SK-N-SH treated with all-trans-retinoic acid at 6 μM for 48 hours (cell line): ENCODE results near the gene CLPTM1L.

Experiments used
- ATAC-seq: fragments of 200-7000 bp; cut with Tn5 transposase; 3 replicates; pipeline ENCODE4 v1.9.1; 2020; ENCODE audit warnings: mild to moderate bottlenecking, moderate library complexity
- ARNTL ChIP-seq: fragments of 450-650 bp; formaldehyde crosslinking; IDR thresholded peaks from 2 replicates; pipeline ENCODE4 v1.5.0; 2020; ENCODE audit warnings: low read depth, mild to moderate bottlenecking, moderate library complexity, borderline replicate concordance
- BACH2 ChIP-seq: fragments of 250-450 bp; sonication (Bioruptor Pico); IDR thresholded peaks from 2 replicates; pipeline ENCODE4 v1.9.0; 2021; ENCODE audit warnings: mild to moderate bottlenecking, borderline replicate concordance
- CSDC2 ChIP-seq: fragments of 250-450 bp; sonication (Bioruptor Pico); IDR thresholded peaks from 2 replicates; pipeline ENCODE4 v1.5.0; 2020; ENCODE audit warnings: mild to moderate bottlenecking, moderate library complexity
- OSR1 ChIP-seq: fragments of 250-450 bp; sonication (Bioruptor Pico); IDR thresholded peaks from 2 replicates; pipeline ENCODE4 v1.8.0; 2022; ENCODE audit warnings: moderate library complexity, mild to moderate bottlenecking, inconsistent platforms
- PATZ1 ChIP-seq: fragments of 250-450 bp; sonication (Bioruptor Pico); IDR thresholded peaks from 2 replicates; pipeline ENCODE4 v1.8.0; 2020; ENCODE audit warnings: mild to moderate bottlenecking, moderate library complexity, borderline replicate concordance
- POU6F1 ChIP-seq: fragments of 250-450 bp; sonication (Bioruptor Pico); IDR thresholded peaks from 2 replicates; pipeline ENCODE4 v1.8.0; 2021; ENCODE audit warnings: low read depth, mild to moderate bottlenecking, moderate library complexity, borderline replicate concordance
- PPARA ChIP-seq: fragments of 250-450 bp; sonication (Bioruptor Pico); IDR thresholded peaks from 2 replicates; pipeline ENCODE4 v1.5.0; 2020; ENCODE audit warnings: mild to moderate bottlenecking, borderline replicate concordance
- RARB ChIP-seq: fragments of 250-450 bp; sonication (Bioruptor Pico); IDR thresholded peaks from 2 replicates; pipeline ENCODE4 v1.8.0; 2021; ENCODE audit warnings: mild to moderate bottlenecking, moderate library complexity
- SNAI2 ChIP-seq: fragments of 250-450 bp; sonication (Bioruptor Pico); IDR thresholded peaks from 2 replicates; pipeline ENCODE4 v1.5.0; 2020; ENCODE audit warnings: mild to moderate bottlenecking, moderate library complexity
- TCF4 ChIP-seq: fragments of 250-450 bp; sonication (Bioruptor Pico); IDR thresholded peaks from 2 replicates; pipeline ENCODE4 v1.8.0; 2021; ENCODE audit warnings: mild to moderate bottlenecking, moderate library complexity, borderline replicate concordance
- TOX ChIP-seq: fragments of 250-450 bp; sonication (Bioruptor Pico); IDR thresholded peaks from 2 replicates; pipeline ENCODE4 v1.8.0; 2021; ENCODE audit warnings: mild to moderate bottlenecking, moderate library complexity, borderline replicate concordance
- TSHZ2 ChIP-seq: fragments of 250-450 bp; sonication (Bioruptor Pico); IDR thresholded peaks from 2 replicates; pipeline ENCODE4 v1.5.0; 2020; ENCODE audit warnings: mild to moderate bottlenecking, moderate library complexity
- ZFP3 ChIP-seq: fragments of 250-450 bp; sonication (Bioruptor Pico); IDR thresholded peaks from 2 replicates; pipeline ENCODE4 v1.5.0; 2020; ENCODE audit warnings: mild to moderate bottlenecking, moderate library complexity
- ZFP30 ChIP-seq: fragments of 450-650 bp; formaldehyde crosslinking; IDR thresholded peaks from 2 replicates; pipeline ENCODE4 v1.5.0; 2022; ENCODE audit warnings: mild to moderate bottlenecking, moderate library complexity
- ZNF70 ChIP-seq: fragments of 450-650 bp; formaldehyde crosslinking; IDR thresholded peaks from 2 replicates; pipeline ENCODE4 v1.5.0; 2020; ENCODE audit warnings: mild to moderate bottlenecking, moderate library complexity
- ZNF8 ChIP-seq: fragments of 450-650 bp; formaldehyde crosslinking; IDR thresholded peaks from 2 replicates; pipeline ENCODE4 v1.5.0; 2020; ENCODE audit warnings: mild to moderate bottlenecking, moderate library complexity
- TF ChIP-seq, protein P1 (sequence below): fragments of 250-450 bp; sonication (Bioruptor Pico); IDR thresholded peaks from 2 replicates; pipeline ENCODE4 v1.5.1; 2020; ENCODE audit warnings: low read depth, mild to moderate bottlenecking, moderate library complexity
- TF ChIP-seq, protein P2 (sequence below): fragments of 250-450 bp; sonication (Bioruptor Pico); IDR thresholded peaks from 2 replicates; pipeline ENCODE4 v1.5.1; 2021; ENCODE audit warnings: mild to moderate bottlenecking, moderate library complexity

CLPTM1L gene

DNA sequence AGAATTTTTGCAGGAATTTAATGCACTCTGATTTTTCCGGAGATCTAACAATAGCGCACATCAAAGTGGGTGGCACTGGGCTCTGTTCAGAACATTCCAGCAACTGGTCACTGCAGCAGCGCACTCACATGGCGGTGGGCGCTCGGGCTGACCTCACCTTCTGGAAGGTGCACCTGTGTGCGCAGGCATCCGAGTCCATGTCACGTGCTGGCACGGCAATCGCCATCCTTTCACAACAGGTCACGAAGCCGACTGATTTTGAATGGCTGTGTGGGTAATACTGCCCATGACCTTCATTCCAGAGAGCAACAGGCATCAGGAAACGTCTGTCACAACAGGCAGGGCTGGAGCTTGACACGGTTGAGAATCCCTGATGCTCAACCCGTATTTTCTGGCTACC, 18.7 kb upstream of the CLPTM1L start:
- ATAC-seq, result no peak
- no peak for TF ChIP-seq PPARA (CRISPR knock-in tag)
- TF ChIP-seq, protein P1, sequence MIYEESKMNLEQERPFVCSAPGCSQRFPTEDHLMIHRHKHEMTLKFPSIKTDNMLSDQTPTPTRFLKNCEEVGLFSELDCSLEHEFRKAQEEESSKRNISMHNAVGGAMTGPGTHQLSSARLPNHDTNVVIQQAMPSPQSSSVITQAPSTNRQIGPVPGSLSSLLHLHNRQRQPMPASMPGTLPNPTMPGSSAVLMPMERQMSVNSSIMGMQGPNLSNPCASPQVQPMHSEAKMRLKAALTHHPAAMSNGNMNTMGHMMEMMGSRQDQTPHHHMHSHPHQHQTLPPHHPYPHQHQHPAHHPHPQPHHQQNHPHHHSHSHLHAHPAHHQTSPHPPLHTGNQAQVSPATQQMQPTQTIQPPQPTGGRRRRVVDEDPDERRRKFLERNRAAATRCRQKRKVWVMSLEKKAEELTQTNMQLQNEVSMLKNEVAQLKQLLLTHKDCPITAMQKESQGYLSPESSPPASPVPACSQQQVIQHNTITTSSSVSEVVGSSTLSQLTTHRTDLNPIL (CRISPR knock-in tag), result no peak
- TF ChIP-seq, all 23 proteins: peak for 0

- peak; percentile 78 for ATAC-seq
- no peak for TF ChIP-seq RARB (CRISPR knock-in tag)
- TF ChIP-seq, protein P1 (CRISPR knock-in tag), result no peak
- no peak for TF ChIP-seq POU6F1
These were observed 18.3 kb upstream of the CLPTM1L start for GRCh38 chr5:1363160-1363559.

GRCh38 chr5:1362242-1363015, 17.5 kb upstream of the CLPTM1L start:
- no peak for TF ChIP-seq ZFP3 (CRISPR knock-in tag)
- TF ChIP-seq PATZ1, result no peak
- TF ChIP-seq TOX (CRISPR knock-in tag), result no peak
- TF ChIP-seq BACH2 (CRISPR knock-in tag), result no peak
- no peak for TF ChIP-seq ZNF8 (CRISPR knock-in tag)
- TF ChIP-seq TSHZ2, result no peak
- no peak for TF ChIP-seq RARB (CRISPR knock-in tag)
- TF ChIP-seq CSDC2 (CRISPR knock-in tag), result no peak
- TF ChIP-seq ARNTL (CRISPR knock-in tag), result no peak
- TF ChIP-seq, protein P2, sequence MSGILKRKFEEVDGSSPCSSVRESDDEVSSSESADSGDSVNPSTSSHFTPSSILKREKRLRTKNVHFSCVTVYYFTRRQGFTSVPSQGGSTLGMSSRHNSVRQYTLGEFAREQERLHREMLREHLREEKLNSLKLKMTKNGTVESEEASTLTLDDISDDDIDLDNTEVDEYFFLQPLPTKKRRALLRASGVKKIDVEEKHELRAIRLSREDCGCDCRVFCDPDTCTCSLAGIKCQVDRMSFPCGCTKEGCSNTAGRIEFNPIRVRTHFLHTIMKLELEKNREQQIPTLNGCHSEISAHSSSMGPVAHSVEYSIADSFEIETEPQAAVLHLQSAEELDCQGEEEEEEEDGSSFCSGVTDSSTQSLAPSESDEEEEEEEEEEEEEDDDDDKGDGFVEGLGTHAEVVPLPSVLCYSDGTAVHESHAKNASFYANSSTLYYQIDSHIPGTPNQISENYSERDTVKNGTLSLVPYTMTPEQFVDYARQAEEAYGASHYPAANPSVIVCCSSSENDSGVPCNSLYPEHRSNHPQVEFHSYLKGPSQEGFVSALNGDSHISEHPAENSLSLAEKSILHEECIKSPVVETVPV, result no peak
- no peak for TF ChIP-seq ZNF70 (CRISPR knock-in tag)
- no peak for TF ChIP-seq SNAI2 (CRISPR knock-in tag)
- TF ChIP-seq ZFP30 (CRISPR knock-in tag), result no peak
- TF ChIP-seq TCF4 (CRISPR knock-in tag), result no peak
- no peak for TF ChIP-seq OSR1
- TF ChIP-seq, all 23 proteins: peak for 0
- ATAC-seq, result peak; percentile 33
